Neural progenitor cell (in vitro differentiated cells): ENCODE measurements around the gene MROH9. TPM values are rescaled to one million over a fixed set of nuclear protein-coding genes. Genes with fewer than 3 reads are reported as not detected.

Source experiments
- DNase-seq: peaks from one replicate; pipeline ENCODE4 v3.0.0-alpha.2; 2016; ENCODE audit warnings: low spot score
- H2AFZ ChIP-seq: fragments of 200-600 bp; sonication (generic); replicated peaks from 2 replicates; pipeline ENCODE4 v1.6.1; 2016; ENCODE audit warnings: antibody characterized with exemption
- H3F3A ChIP-seq: fragments of 200-600 bp; sonication (generic); 2 replicates; pipeline ENCODE4 v1.6.1; 2016; ENCODE audit warnings: antibody characterized with exemption, low read depth
- H3K27ac ChIP-seq: fragments of 200-600 bp; sonication (generic); 2 replicates; pipeline ENCODE4 v1.5.1; 2016; ENCODE audit warnings: mild to moderate bottlenecking
- H3K27me3 ChIP-seq: fragments of 200-600 bp; sonication (generic); 2 replicates; pipeline ENCODE4 v1.6.1; 2016; ENCODE audit warnings: mild to moderate bottlenecking, moderate library complexity
- H3K36me3 ChIP-seq: fragments of 200-600 bp; sonication (generic); 2 replicates; pipeline ENCODE4 v1.5.1; 2016
- H3K4me1 ChIP-seq: fragments of 200-600 bp; sonication (generic); 2 replicates; pipeline ENCODE4 v1.6.1; 2016; ENCODE audit warnings: mixed run types
- H3K4me2 ChIP-seq: fragments of 200-600 bp; sonication (generic); 2 replicates; pipeline ENCODE4 v1.6.1; 2016
- H3K4me3 ChIP-seq: fragments of 200-600 bp; sonication (generic); 2 replicates; pipeline ENCODE4 v1.5.1; 2016
- H3K79me2 ChIP-seq: fragments of 200-600 bp; sonication (generic); 2 replicates; pipeline ENCODE4 v1.6.1; 2016; ENCODE audit warnings: low read depth
- H3K9ac ChIP-seq: fragments of 200-600 bp; sonication (generic); 2 replicates; pipeline ENCODE4 v1.6.1; 2016
- H3K9me3 ChIP-seq: fragments of 200-600 bp; sonication (generic); 2 replicates; pipeline ENCODE4 v1.5.1; 2016; ENCODE audit warnings: low read depth
- H4K20me1 ChIP-seq: fragments of 200-600 bp; sonication (generic); 2 replicates; pipeline ENCODE4 v1.6.1; 2016; ENCODE audit warnings: low read depth
- H3K27ac Mint-ChIP-seq: 3 replicates; pipeline ENCODE4 v1.8.0; 2021; ENCODE audit warnings: mixed read lengths
- H3K27me3 Mint-ChIP-seq: 2 replicates; pipeline ENCODE4 v1.8.0; 2022; ENCODE audit warnings: low read depth, mild to moderate bottlenecking, inconsistent platforms, moderate library complexity, mixed read lengths; ENCODE audit not compliant: insufficient read depth
- H3K36me3 Mint-ChIP-seq: 3 replicates; pipeline ENCODE4 v1.8.0; 2021; ENCODE audit warnings: mixed read lengths
- H3K4me1 Mint-ChIP-seq: 3 replicates; pipeline ENCODE4 v1.8.0; 2021; ENCODE audit warnings: mixed read lengths
- H3K4me3 Mint-ChIP-seq: 3 replicates; pipeline ENCODE4 v1.8.0; 2021; ENCODE audit warnings: mild to moderate bottlenecking, moderate library complexity, mixed read lengths
- H3K9me3 Mint-ChIP-seq: 3 replicates; pipeline ENCODE4 v1.8.0; 2020; ENCODE audit warnings: mixed read lengths
- EZH2 ChIP-seq: fragments of 200-600 bp; sonication (generic); IDR thresholded peaks from 2 replicates; pipeline ENCODE4 v1.6.1; 2017; ENCODE audit warnings: antibody characterized with exemption, mild to moderate bottlenecking, moderate library complexity
- EZH2phosphoT487 ChIP-seq: fragments of 200-600 bp; sonication (generic); IDR thresholded peaks from 2 replicates; pipeline ENCODE4 v1.6.1; 2017; ENCODE audit warnings: antibody characterized with exemption
- total RNA-seq: library from RNA; depleted of rRNA; stranded (reverse); fragments of >200 nt; gene quantifications from 2 replicates; pipeline ENCODE4 v1.2.3, GENCODE V29; 2015; ENCODE audit warnings: low replicate concordance
- TF ChIP-seq, protein P1 (sequence below): fragments of 200-600 bp; sonication (generic); IDR thresholded peaks from 2 replicates; pipeline ENCODE4 v1.5.1; 2017; ENCODE audit warnings: antibody characterized with exemption, mild to moderate bottlenecking

Gene MROH9
- total RNA-seq, 1 donor from 2014 or later, result not detected

DNA sequence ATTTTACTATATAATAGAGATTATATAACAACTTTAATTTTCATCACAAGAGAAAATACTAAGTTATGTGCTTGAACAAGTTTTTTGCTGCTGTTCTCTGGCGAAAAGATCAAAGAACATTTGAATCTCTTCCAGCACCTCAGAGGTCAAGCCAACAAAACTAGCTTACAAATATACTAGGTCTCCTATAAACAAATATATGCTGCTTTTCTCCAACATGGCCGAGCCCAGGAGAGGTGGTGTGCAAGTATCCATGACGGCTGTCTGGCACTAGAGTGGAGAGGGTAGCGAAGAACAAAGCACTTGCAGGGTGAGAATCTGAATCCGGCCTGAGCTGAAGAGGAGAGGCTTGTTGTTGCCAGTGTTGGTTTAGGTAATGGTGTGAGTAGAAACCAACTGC, 147.9 kb downstream of the MROH9 start:
- Histone ChIP-seq H3K27me3 (no peaks in the 10 kb centered on the region), H3F3A (no peaks in the 10 kb centered on the region), H3K4me3 (no peak overlapping the region), H3K27ac (no peak overlapping the region), H4K20me1 (no peaks in the 10 kb centered on the region), H3K79me2 (no peaks in the 10 kb centered on the region), H2AFZ (peak overlapping the region; percentile 74), H3K4me2 (no peak overlapping the region), H3K9ac (no peak overlapping the region), H3K4me1 (peaks cover 5% of the 10 kb centered on the region), H3K36me3 (no peaks in the 10 kb centered on the region), H3K9me3 (no peaks in the 10 kb centered on the region)
- no peaks in the 10 kb centered on the region for H3K9me3 Mint-ChIP-seq
- H3K27ac Mint-ChIP-seq, result no peak overlapping the region
- H3K27me3 Mint-ChIP-seq, result peaks cover 2% of the 10 kb centered on the region
- DNase-seq, result no peak
- H3K36me3 Mint-ChIP-seq, result no peaks in the 10 kb centered on the region
- TF ChIP-seq, protein P1, sequence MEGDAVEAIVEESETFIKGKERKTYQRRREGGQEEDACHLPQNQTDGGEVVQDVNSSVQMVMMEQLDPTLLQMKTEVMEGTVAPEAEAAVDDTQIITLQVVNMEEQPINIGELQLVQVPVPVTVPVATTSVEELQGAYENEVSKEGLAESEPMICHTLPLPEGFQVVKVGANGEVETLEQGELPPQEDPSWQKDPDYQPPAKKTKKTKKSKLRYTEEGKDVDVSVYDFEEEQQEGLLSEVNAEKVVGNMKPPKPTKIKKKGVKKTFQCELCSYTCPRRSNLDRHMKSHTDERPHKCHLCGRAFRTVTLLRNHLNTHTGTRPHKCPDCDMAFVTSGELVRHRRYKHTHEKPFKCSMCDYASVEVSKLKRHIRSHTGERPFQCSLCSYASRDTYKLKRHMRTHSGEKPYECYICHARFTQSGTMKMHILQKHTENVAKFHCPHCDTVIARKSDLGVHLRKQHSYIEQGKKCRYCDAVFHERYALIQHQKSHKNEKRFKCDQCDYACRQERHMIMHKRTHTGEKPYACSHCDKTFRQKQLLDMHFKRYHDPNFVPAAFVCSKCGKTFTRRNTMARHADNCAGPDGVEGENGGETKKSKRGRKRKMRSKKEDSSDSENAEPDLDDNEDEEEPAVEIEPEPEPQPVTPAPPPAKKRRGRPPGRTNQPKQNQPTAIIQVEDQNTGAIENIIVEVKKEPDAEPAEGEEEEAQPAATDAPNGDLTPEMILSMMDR, result no peak
- TF ChIP-seq EZH2 (no peak), EZH2phosphoT487 (no peak)
- no peak overlapping the region for H3K4me3 Mint-ChIP-seq
- peaks cover 6% of the 10 kb centered on the region for H3K4me1 Mint-ChIP-seq

- Histone ChIP-seq H3K9ac (no peak overlapping the region), H2AFZ (no peak overlapping the region), H3K4me2 (no peak overlapping the region), H3K4me1 (peaks cover 5% of the 10 kb centered on the region), H3F3A (no peaks in the 10 kb centered on the region), H3K79me2 (no peaks in the 10 kb centered on the region), H3K27me3 (no peaks in the 10 kb centered on the region), H3K27ac (no peak overlapping the region), H3K4me3 (no peak overlapping the region), H4K20me1 (no peaks in the 10 kb centered on the region), H3K36me3 (no peaks in the 10 kb centered on the region), H3K9me3 (no peaks in the 10 kb centered on the region)
- no peak for DNase-seq
- TF ChIP-seq, protein P1, result no peak
- TF ChIP-seq EZH2 (no peak), EZH2phosphoT487 (no peak)
- Mint-ChIP-seq H3K4me1 (peaks cover 6% of the 10 kb centered on the region), H3K4me3 (no peak overlapping the region), H3K27me3 (peaks cover 2% of the 10 kb centered on the region), H3K27ac (no peak overlapping the region), H3K36me3 (no peaks in the 10 kb centered on the region), H3K9me3 (no peaks in the 10 kb centered on the region)
Measured at GRCh38 chr1:171084091-171084490, 148.8 kb downstream of the MROH9 start.

- H4K20me1 ChIP-seq, result no peaks in the 10 kb centered on the region
- TF ChIP-seq EZH2 (no peak), EZH2phosphoT487 (no peak)
- TF ChIP-seq, protein P1, result no peak
- no peak overlapping the region for H2AFZ ChIP-seq
- Mint-ChIP-seq H3K27ac (no peak overlapping the region), H3K4me3 (no peak overlapping the region), H3K27me3 (peaks cover 2% of the 10 kb centered on the region), H3K9me3 (no peaks in the 10 kb centered on the region), H3K36me3 (no peaks in the 10 kb centered on the region), H3K4me1 (peaks cover 6% of the 10 kb centered on the region)
- H3K9me3 ChIP-seq, result no peaks in the 10 kb centered on the region
- H3K4me2 ChIP-seq, result no peak overlapping the region
- DNase-seq, result no peak
- no peaks in the 10 kb centered on the region for H3K27me3 ChIP-seq
- H3K27ac ChIP-seq, result no peak overlapping the region
- no peaks in the 10 kb centered on the region for H3K36me3 ChIP-seq
- no peak overlapping the region for H3K4me3 ChIP-seq
- peaks cover 5% of the 10 kb centered on the region for H3K4me1 ChIP-seq
- no peak overlapping the region for H3K9ac ChIP-seq
- no peaks in the 10 kb centered on the region for H3F3A ChIP-seq
- H3K79me2 ChIP-seq, result no peaks in the 10 kb centered on the region
Measured at GRCh38 chr1:171084870-171085269, 149.5 kb downstream of the MROH9 start.
